Thyroid gland (tissue), 4 donors: ENCODE data around the gene SYNCRIP. TPM values are rescaled to one million over a fixed set of nuclear protein-coding genes. Genes with fewer than 3 reads are reported as not detected.

Source experiments
- DNase-seq, 2 donors: peaks; one replicate each; pipeline ENCODE4 v3.0.0-alpha.2; 2019
- H3K27ac ChIP-seq, 3 donors: fragments of 200-600 bp; sonication (generic); 1 replicate in 2 of 3; 2 replicates in 1 of 3; pipeline ENCODE4 v1.5.1; 2016 to 2019; ENCODE audit warnings: mild to moderate bottlenecking in 1 of 3, moderate library complexity in 1 of 3
- H3K27me3 ChIP-seq: fragments of 200-600 bp; sonication (generic); one replicate; pipeline ENCODE4 v1.5.1; 2019
- H3K36me3 ChIP-seq, 2 donors: fragments of 200-600 bp; sonication (generic); one replicate each; pipeline ENCODE4 v1.5.1; 2016 to 2019
- H3K4me1 ChIP-seq, 2 donors: fragments of 200-600 bp; sonication (generic); one replicate each; pipeline ENCODE4 v1.5.1; 2017 to 2019
- H3K4me3 ChIP-seq, 3 donors: fragments of 200-600 bp; sonication (generic); replicated peaks in 1 of 3; 1 replicate in 2 of 3; 2 replicates in 1 of 3; pipeline ENCODE4 v1.5.1; 2016; ENCODE audit warnings: mild to moderate bottlenecking in 1 of 3
- H3K9me3 ChIP-seq: fragments of 200-600 bp; sonication (generic); one replicate; pipeline ENCODE4 v1.5.1; 2017
- POLR2A ChIP-seq, 2 donors: fragments of 450-650 bp; IDR thresholded peaks; one replicate each; pipeline ENCODE4 v1.6.1; 2017; ENCODE audit warnings: antibody characterized with exemption in 2 of 2, mild to moderate bottlenecking in 2 of 2, moderate library complexity in 1 of 2
- WGBS, 2 donors: methylation state at CpG; one replicate each; pipeline ENCODE4 v1.1.5; 2017; 5-methylcytosine and 5-hydroxymethylcytosine counted together
- intact Hi-C: fragments of 100-400 bp; cut with DNase I; formaldehyde crosslinking; loops from one replicate; pipeline ENCODE4 v1.15.1; 2023
- total RNA-seq, 4 donors: library from RNA; depleted of rRNA; stranded (reverse); fragments of >200 nt; gene quantifications; one replicate each; pipeline ENCODE4 v1.2.3, GENCODE V29; 2016
- TF ChIP-seq, protein P1 (sequence below), 6 experiments: fragments of 200-600 bp in 3 of 6; fragments of 450-650 bp in 3 of 6; sonication (generic) in 3 of 6; IDR thresholded peaks; one replicate each; pipeline ENCODE4 v1.5.1; 2016 to 2019; ENCODE audit warnings: antibody characterized with exemption in 6 of 6, mild to moderate bottlenecking in 2 of 6, inconsistent platforms in 1 of 6, moderate library complexity in 1 of 6

The SYNCRIP gene
- total RNA-seq, 4 donors from 2014 or later: 107 to 144 (median 125) TPM

- Histone ChIP-seq H3K4me1 (peaks cover 32 to 43% of the 10 kb centered on the region in 2 donors), H3K27me3 (no peaks in the 10 kb centered on the region), H3K9me3 (no peaks in the 10 kb centered on the region), H3K36me3 (peaks cover 6 to 14% of the 10 kb centered on the region in 2 donors), H3K4me3 (peak overlapping the region in 2 of 3 donors; percentile 67 to 99), H3K27ac (peak overlapping the region; percentile 98 to 99 (median 99))
- intact Hi-C loops: loop anchor here (2.0 to 5.0 kb wide), 2 partner anchors 35 to 51 kb away; partner anchors contain the start of gene SNX14
- 0% methylated on average over 8 of the region's 75 CpGs for WGBS, 2 donors
- DNase-seq: peak; percentile 99
- peak; percentile 59 to 70 for TF ChIP-seq POLR2A (IDR thresholded peaks at IDR 0.05)
- TF ChIP-seq, protein P1, sequence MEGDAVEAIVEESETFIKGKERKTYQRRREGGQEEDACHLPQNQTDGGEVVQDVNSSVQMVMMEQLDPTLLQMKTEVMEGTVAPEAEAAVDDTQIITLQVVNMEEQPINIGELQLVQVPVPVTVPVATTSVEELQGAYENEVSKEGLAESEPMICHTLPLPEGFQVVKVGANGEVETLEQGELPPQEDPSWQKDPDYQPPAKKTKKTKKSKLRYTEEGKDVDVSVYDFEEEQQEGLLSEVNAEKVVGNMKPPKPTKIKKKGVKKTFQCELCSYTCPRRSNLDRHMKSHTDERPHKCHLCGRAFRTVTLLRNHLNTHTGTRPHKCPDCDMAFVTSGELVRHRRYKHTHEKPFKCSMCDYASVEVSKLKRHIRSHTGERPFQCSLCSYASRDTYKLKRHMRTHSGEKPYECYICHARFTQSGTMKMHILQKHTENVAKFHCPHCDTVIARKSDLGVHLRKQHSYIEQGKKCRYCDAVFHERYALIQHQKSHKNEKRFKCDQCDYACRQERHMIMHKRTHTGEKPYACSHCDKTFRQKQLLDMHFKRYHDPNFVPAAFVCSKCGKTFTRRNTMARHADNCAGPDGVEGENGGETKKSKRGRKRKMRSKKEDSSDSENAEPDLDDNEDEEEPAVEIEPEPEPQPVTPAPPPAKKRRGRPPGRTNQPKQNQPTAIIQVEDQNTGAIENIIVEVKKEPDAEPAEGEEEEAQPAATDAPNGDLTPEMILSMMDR (IDR thresholded peaks at IDR 0.05): peak in 2 of 6 experiments; percentile 10 to 14
Measured at GRCh38 chr6:85643537-85644278, 1.0 kb upstream of the SYNCRIP start.

- Histone ChIP-seq H3K27me3 (no peaks in the 10 kb centered on the region), H3K27ac (peak overlapping the region; percentile 92 to 99 (median 98)), H3K9me3 (no peaks in the 10 kb centered on the region), H3K36me3 (peaks cover 13 to 21% of the 10 kb centered on the region in 2 donors), H3K4me1 (peaks cover 47 to 50% of the 10 kb centered on the region in 2 donors), H3K4me3 (peak overlapping the region; percentile 90 to 99 (median 97))
- intact Hi-C loops: loop anchor here (2.0 to 5.0 kb wide), 2 partner anchors 37 to 50 kb away; partner anchors contain the start of gene SNX14
- WGBS, 2 donors: 0 to 1% methylated on average over 25 to 34 of the region's 85 CpGs
- peak; percentile 31 to 41 for DNase-seq
- TF ChIP-seq, protein P1 (IDR thresholded peaks at IDR 0.05): no peak
- TF ChIP-seq POLR2A (IDR thresholded peaks at IDR 0.05): no peak
Measured at GRCh38 chr6:85641897-85642773, 551 bp downstream of the SYNCRIP start.

GRCh38 chr6:85641522-85641896, 1.2 kb downstream of the SYNCRIP start:
- no peaks in the 10 kb centered on the region for H3K27me3 ChIP-seq
- intact Hi-C loops: loop anchor here (5.0 kb wide), 1 partner anchor 49 kb away; the partner anchor contains the start of gene SNX14
- peaks cover 43 to 50% of the 10 kb centered on the region in 2 donors for H3K4me1 ChIP-seq
- 0 to 1% methylated on average over 10 to 14 of the region's 14 CpGs for WGBS, 2 donors
- TF ChIP-seq, protein P1 (IDR thresholded peaks at IDR 0.05): no peak
- no peak for TF ChIP-seq POLR2A (IDR thresholded peaks at IDR 0.05)
- DNase-seq: no peak
- H3K27ac ChIP-seq: peak overlapping the region in 2 of 3 donors; percentile 98 to 99
- H3K9me3 ChIP-seq: no peaks in the 10 kb centered on the region
- H3K36me3 ChIP-seq: peaks cover 19 to 27% of the 10 kb centered on the region in 2 donors
- H3K4me3 ChIP-seq: peak overlapping the region; percentile 90 to 99 (median 97)

GRCh38 chr6:85640821-85641220, 1.9 kb downstream of the SYNCRIP start:
- TF ChIP-seq, protein P1 (IDR thresholded peaks at IDR 0.05): no peak
- TF ChIP-seq POLR2A (IDR thresholded peaks at IDR 0.05): no peak
- Histone ChIP-seq H3K27ac (no peak overlapping the region), H3K36me3 (peaks cover 26 to 34% of the 10 kb centered on the region in 2 donors), H3K4me1 (peaks cover 36 to 43% of the 10 kb centered on the region in 2 donors), H3K27me3 (no peaks in the 10 kb centered on the region), H3K4me3 (peak overlapping the region; percentile 90 to 99 (median 97)), H3K9me3 (no peaks in the 10 kb centered on the region)
- WGBS, 2 donors: 26 to 30% methylated on average over 3 of the region's 3 CpGs
- intact Hi-C loops: loop anchor here (5.0 kb wide), 1 partner anchor 49 kb away; the partner anchor contains the start of gene SNX14
- DNase-seq: no peak
